ENCODE measurements around the gene SASH1. TPM values are rescaled to one million over a fixed set of nuclear protein-coding genes. Genes with fewer than 3 reads are reported as not detected.

SASH1 gene
- total RNA-seq, 1 experiment from 2014 or later: 11.7 TPM

DNA sequence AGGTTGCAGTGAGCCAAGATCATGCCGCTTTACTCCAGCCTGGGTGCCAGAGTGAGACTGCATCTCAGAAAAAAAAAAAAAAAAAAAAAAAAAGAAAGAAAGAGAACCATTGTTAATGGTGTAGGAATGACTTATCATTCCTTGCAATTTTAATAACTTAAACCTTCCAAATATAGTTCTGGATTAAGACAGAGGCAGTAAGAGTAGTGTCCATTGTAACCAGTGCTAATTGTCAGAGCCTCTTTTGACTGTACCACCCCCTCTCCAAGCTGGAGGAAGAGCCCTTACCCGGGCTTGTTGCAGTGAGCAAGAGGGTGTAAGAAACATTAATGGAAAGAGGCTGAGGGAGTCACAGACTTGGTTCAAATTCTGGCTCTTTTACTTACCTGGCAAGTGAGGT lies 53.8 kb downstream of the SASH1 start:
- Histone ChIP-seq H4K20me1 (ENCODE audit: insufficient read depth) (no peaks in the 10 kb centered on the region), H3K79me2 (ENCODE audit: insufficient read depth, low read length) (no peaks in the 10 kb centered on the region), H3K27ac (ENCODE audit: low read depth, low read length) (no peak overlapping the region), H3K27me3 (ENCODE audit: insufficient read depth, low read length) (no peaks in the 10 kb centered on the region), H3K4me3 (replicated peaks in 1 of 2; ENCODE audit: low read depth in 1 of 2, low read length in 2 of 2) (no peak overlapping the region), H3K9ac (ENCODE audit: low read length) (no peak overlapping the region), H3K4me2 (ENCODE audit: low read length) (no peak overlapping the region), H2AFZ (ENCODE audit: low read depth, low read length, poor library complexity, severe bottlenecking) (no peak overlapping the region), H3K36me3 (ENCODE audit: control insufficient read depth in 1 of 2, insufficient read depth in 2 of 2, low read length in 2 of 2) (no peaks in the 10 kb centered on the region), H3K9me2 (ENCODE audit: insufficient read depth) (0 out of 2 replicates have a peak, but pooled peaks cover 3% of the 10 kb centered on the region), H3K4me1 (ENCODE audit: control insufficient read depth in 1 of 2, insufficient read depth in 2 of 2, low read length in 2 of 2) (no peaks in the 10 kb centered on the region), H3K9me3 (ENCODE audit: control insufficient read depth in 1 of 2, insufficient read depth in 1 of 2, low read depth in 1 of 2, low read length in 2 of 2) (no peaks in the 10 kb centered on the region)
- ChIA-PET CTCF (no interaction called here), POLR2A (no interaction called here), RAD21 (ENCODE audit: low non-redundant PET in 1 of 2, low total read pairs in 2 of 2, uncharacterized antibody in 2 of 2, unreplicated experiment in 2 of 2) (no interaction called here)
- DNase-seq (ENCODE audit: low read depth, low spot score) (no peak), ATAC-seq (no peak)
- BruUV-seq (replicated peaks): no TSS peak
- intact Hi-C loops (cut with micrococcal nuclease): no loop called here
- TF ChIP-seq SP1 (IDR thresholded peaks at IDR 0.05; ENCODE audit: low read depth) (no peak), CEBPB (IDR thresholded peaks at IDR 0.05; ENCODE audit: low read depth) (no peak), ZFX (IDR thresholded peaks at IDR 0.05) (no peak), EZH2 (IDR thresholded peaks at IDR 0.05) (no peak), EGR1 (IDR thresholded peaks at IDR 0.05; ENCODE audit: low read depth) (no peak), POLR2A (IDR thresholded peaks at IDR 0.05; ENCODE audit: borderline replicate concordance, extremely low read depth, insufficient read depth, insufficient read length) (no peak)
- TF ChIP-seq, protein P1, sequence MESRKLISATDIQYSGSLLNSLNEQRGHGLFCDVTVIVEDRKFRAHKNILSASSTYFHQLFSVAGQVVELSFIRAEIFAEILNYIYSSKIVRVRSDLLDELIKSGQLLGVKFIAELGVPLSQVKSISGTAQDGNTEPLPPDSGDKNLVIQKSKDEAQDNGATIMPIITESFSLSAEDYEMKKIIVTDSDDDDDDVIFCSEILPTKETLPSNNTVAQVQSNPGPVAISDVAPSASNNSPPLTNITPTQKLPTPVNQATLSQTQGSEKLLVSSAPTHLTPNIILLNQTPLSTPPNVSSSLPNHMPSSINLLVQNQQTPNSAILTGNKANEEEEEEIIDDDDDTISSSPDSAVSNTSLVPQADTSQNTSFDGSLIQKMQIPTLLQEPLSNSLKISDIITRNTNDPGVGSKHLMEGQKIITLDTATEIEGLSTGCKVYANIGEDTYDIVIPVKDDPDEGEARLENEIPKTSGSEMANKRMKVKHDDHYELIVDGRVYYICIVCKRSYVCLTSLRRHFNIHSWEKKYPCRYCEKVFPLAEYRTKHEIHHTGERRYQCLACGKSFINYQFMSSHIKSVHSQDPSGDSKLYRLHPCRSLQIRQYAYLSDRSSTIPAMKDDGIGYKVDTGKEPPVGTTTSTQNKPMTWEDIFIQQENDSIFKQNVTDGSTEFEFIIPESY (IDR thresholded peaks at IDR 0.05; ENCODE audit: extremely low read depth, insufficient replicate concordance, low read length): no peak

DNA sequence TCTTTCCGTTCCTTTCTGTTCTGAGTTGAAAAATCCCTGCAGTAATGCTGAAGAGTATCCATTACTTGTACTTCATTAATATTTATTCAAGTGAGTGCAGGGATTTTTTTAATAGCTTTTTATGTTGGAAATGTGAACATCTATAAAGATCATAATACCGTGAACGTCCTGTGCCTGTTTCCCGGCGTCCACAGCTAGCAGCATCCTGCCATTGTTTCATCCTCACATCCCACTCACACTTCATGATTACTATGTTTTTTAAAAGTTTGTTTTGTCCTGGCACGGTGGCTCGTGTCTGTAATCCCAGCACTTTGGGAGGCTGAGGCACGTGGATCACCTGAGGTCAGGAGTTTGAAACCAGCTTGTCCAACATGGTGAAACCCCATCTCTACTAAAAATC lies 54.3 kb downstream of the SASH1 start:
- POLR2A ChIA-PET: no interaction called here
- Histone ChIP-seq H2AFZ (ENCODE audit: low read depth, low read length, poor library complexity, severe bottlenecking) (no peak overlapping the region), H3K36me3 (ENCODE audit: control insufficient read depth in 1 of 2, insufficient read depth in 2 of 2, low read length in 2 of 2) (no peaks in the 10 kb centered on the region), H3K27me3 (ENCODE audit: insufficient read depth, low read length) (no peaks in the 10 kb centered on the region), H3K9me2 (ENCODE audit: insufficient read depth) (0 out of 2 replicates have a peak, but pooled peaks cover 3% of the 10 kb centered on the region), H3K9ac (ENCODE audit: low read length) (no peak overlapping the region), H3K9me3 (ENCODE audit: control insufficient read depth in 1 of 2, insufficient read depth in 1 of 2, low read depth in 1 of 2, low read length in 2 of 2) (no peaks in the 10 kb centered on the region), H3K4me2 (ENCODE audit: low read length) (no peak overlapping the region), H3K27ac (ENCODE audit: low read depth, low read length) (no peak overlapping the region), H4K20me1 (ENCODE audit: insufficient read depth) (no peaks in the 10 kb centered on the region), H3K79me2 (ENCODE audit: insufficient read depth, low read length) (no peaks in the 10 kb centered on the region), H3K4me1 (ENCODE audit: control insufficient read depth in 1 of 2, insufficient read depth in 2 of 2, low read length in 2 of 2) (no peaks in the 10 kb centered on the region), H3K4me3 (replicated peaks in 1 of 2; ENCODE audit: low read depth in 1 of 2, low read length in 2 of 2) (no peak overlapping the region)
- DNase-seq (ENCODE audit: low read depth, low spot score) (no peak), ATAC-seq (no peak)
- CTCF ChIA-PET: no interaction called here
- no TSS peak for BruUV-seq (replicated peaks)
- intact Hi-C loops (cut with micrococcal nuclease): no loop called here
- RAD21 ChIA-PET (ENCODE audit: low non-redundant PET in 1 of 2, low total read pairs in 2 of 2, uncharacterized antibody in 2 of 2, unreplicated experiment in 2 of 2): no interaction called here
- TF ChIP-seq, protein P1 (IDR thresholded peaks at IDR 0.05; ENCODE audit: extremely low read depth, insufficient replicate concordance, low read length): no peak
- TF ChIP-seq EZH2phosphoT487 (IDR thresholded peaks at IDR 0.05; ENCODE audit: borderline replicate concordance) (no peak), ZNF274 (IDR thresholded peaks at IDR 0.05; ENCODE audit: low read depth, low read length) (no peak), RAD21 (IDR thresholded peaks at IDR 0.05; ENCODE audit: low read depth) (no peak), POLR2A (IDR thresholded peaks at IDR 0.05; ENCODE audit: borderline replicate concordance, extremely low read depth, insufficient read depth, insufficient read length) (no peak), ELF1 (IDR thresholded peaks at IDR 0.05; ENCODE audit: borderline replicate concordance, low read depth) (no peak)
- TF ChIP-seq, protein P2, sequence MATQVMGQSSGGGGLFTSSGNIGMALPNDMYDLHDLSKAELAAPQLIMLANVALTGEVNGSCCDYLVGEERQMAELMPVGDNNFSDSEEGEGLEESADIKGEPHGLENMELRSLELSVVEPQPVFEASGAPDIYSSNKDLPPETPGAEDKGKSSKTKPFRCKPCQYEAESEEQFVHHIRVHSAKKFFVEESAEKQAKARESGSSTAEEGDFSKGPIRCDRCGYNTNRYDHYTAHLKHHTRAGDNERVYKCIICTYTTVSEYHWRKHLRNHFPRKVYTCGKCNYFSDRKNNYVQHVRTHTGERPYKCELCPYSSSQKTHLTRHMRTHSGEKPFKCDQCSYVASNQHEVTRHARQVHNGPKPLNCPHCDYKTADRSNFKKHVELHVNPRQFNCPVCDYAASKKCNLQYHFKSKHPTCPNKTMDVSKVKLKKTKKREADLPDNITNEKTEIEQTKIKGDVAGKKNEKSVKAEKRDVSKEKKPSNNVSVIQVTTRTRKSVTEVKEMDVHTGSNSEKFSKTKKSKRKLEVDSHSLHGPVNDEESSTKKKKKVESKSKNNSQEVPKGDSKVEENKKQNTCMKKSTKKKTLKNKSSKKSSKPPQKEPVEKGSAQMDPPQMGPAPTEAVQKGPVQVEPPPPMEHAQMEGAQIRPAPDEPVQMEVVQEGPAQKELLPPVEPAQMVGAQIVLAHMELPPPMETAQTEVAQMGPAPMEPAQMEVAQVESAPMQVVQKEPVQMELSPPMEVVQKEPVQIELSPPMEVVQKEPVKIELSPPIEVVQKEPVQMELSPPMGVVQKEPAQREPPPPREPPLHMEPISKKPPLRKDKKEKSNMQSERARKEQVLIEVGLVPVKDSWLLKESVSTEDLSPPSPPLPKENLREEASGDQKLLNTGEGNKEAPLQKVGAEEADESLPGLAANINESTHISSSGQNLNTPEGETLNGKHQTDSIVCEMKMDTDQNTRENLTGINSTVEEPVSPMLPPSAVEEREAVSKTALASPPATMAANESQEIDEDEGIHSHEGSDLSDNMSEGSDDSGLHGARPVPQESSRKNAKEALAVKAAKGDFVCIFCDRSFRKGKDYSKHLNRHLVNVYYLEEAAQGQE (IDR thresholded peaks at IDR 0.05; ENCODE audit: low read depth): no peak
